PC-3 (cell line): ENCODE results near the gene GDF7. TPM values are rescaled to one million over a fixed set of nuclear protein-coding genes. Genes with fewer than 3 reads are reported as not detected.

Experiments used
- ATAC-seq: fragments of 200-7000 bp; cut with Tn5 transposase; 2 replicates; pipeline ENCODE4 v1.9.1; 2020; ENCODE audit warnings: mild to moderate bottlenecking, moderate library complexity
- BruUV-seq: library from RNA; stranded (reverse); fragments of 400-500 nt; replicated peaks from 2 replicates; lab custom pipeline; 2021; lab: Mats Ljungman, UMichigan
- CTCF ChIA-PET: fragments of 300-600 bp; sonication (Branson Sonifier 250); formaldehyde crosslinking; loops from one replicate; lab custom pipeline; 2022; ENCODE audit warnings: antibody characterized with exemption; lab: Charles Lee
- POLR2A ChIA-PET: fragments of 300-600 bp; sonication (Branson Sonifier 250); formaldehyde crosslinking; loops from one replicate; lab custom pipeline; 2022; ENCODE audit warnings: antibody characterized with exemption; ENCODE audit not compliant: unreplicated experiment; lab: Charles Lee
- DNase-seq: peaks from one replicate; pipeline ENCODE4 v3.0.0-alpha.2; 2015
- H2AFZ ChIP-seq: fragments of 300-600 bp; sonication (generic); 2 replicates; pipeline ENCODE4 v1.6.0; 2016; ENCODE audit warnings: antibody characterized with exemption, low read length
- H3F3A ChIP-seq: fragments of 300-600 bp; sonication (generic); one replicate; pipeline ENCODE4 v1.6.0; 2017; ENCODE audit warnings: antibody characterized with exemption, low read length, control low read depth, mild to moderate bottlenecking; ENCODE audit not compliant: unreplicated experiment
- H3K27ac ChIP-seq: fragments of 300-600 bp; sonication (generic); 2 replicates; pipeline ENCODE4 v1.5.1; 2016; ENCODE audit warnings: mild to moderate bottlenecking, low read length
- H3K27me3 ChIP-seq: fragments of 300-600 bp; sonication (generic); 2 replicates; pipeline ENCODE4 v1.6.1; 2016; ENCODE audit warnings: low read length, mixed read lengths
- H3K36me3 ChIP-seq: fragments of 300-600 bp; sonication (generic); 2 replicates; pipeline ENCODE4 v1.6.1; 2016; ENCODE audit warnings: low read depth, mixed run types, low read length, mixed read lengths
- H3K4me1 ChIP-seq: fragments of 300-600 bp; sonication (generic); 2 replicates; pipeline ENCODE4 v1.5.1; 2016; ENCODE audit warnings: low read length; ENCODE audit not compliant: insufficient read depth
- H3K4me2 ChIP-seq: fragments of 300-600 bp; sonication (generic); 2 replicates; pipeline ENCODE4 v1.6.0; 2016; ENCODE audit warnings: low read length
- H3K4me3 ChIP-seq: fragments of 300-600 bp; sonication (generic); 2 replicates; pipeline ENCODE4 v1.5.1; 2016; ENCODE audit warnings: mild to moderate bottlenecking, low read length, mixed read lengths
- H3K79me2 ChIP-seq: fragments of 300-600 bp; sonication (generic); 2 replicates; pipeline ENCODE4 v1.6.1; 2017; ENCODE audit warnings: low read length, mixed read lengths
- H3K9ac ChIP-seq: fragments of 300-600 bp; sonication (generic); 2 replicates; pipeline ENCODE4 v1.6.0; 2016; ENCODE audit warnings: mild to moderate bottlenecking, low read length
- H3K9me2 ChIP-seq: fragments of 300-600 bp; sonication (generic); replicated peaks from 2 replicates; pipeline ENCODE4 v1.6.1; 2016; ENCODE audit warnings: mixed run types, low read length, mixed read lengths
- H3K9me3 ChIP-seq: fragments of 300-600 bp; sonication (generic); 2 replicates; pipeline ENCODE4 v1.6.1; 2016; ENCODE audit warnings: low read length, mixed read lengths
- H4K20me1 ChIP-seq: fragments of 300-600 bp; sonication (generic); 2 replicates; pipeline ENCODE4 v1.6.1; 2016; ENCODE audit warnings: low read length, mixed read lengths
- EZH2 ChIP-seq: fragments of 300-600 bp; sonication (generic); IDR thresholded peaks from one replicate; pipeline ENCODE4 v1.6.1; 2017; ENCODE audit warnings: antibody characterized with exemption, mild to moderate bottlenecking, low read length; ENCODE audit not compliant: unreplicated experiment
- EZH2phosphoT487 ChIP-seq: fragments of 300-600 bp; sonication (generic); IDR thresholded peaks from 2 replicates; pipeline ENCODE4 v1.6.1; 2018; ENCODE audit warnings: mild to moderate bottlenecking, antibody characterized with exemption, low read length, borderline replicate concordance
- intact Hi-C: fragments of 100-400 bp; cut with micrococcal nuclease; formaldehyde crosslinking; loops from 2 replicates; pipeline ENCODE4 v1.9.0; 2023
- total RNA-seq: library from RNA; depleted of rRNA; stranded (reverse); fragments of >200 nt; gene quantifications from 2 replicates; pipeline ENCODE4 v1.2.3, GENCODE V29; 2014
- TF ChIP-seq, protein P1 (sequence below): fragments of 300-600 bp; sonication (generic); conservative IDR thresholded peaks from 2 replicates; pipeline ENCODE4 v1.5.1; 2017; ENCODE audit warnings: antibody characterized with exemption, low read depth, mild to moderate bottlenecking, low read length

The GDF7 gene
- total RNA-seq, 1 experiment from 2014 or later = 0.04 TPM

DNA sequence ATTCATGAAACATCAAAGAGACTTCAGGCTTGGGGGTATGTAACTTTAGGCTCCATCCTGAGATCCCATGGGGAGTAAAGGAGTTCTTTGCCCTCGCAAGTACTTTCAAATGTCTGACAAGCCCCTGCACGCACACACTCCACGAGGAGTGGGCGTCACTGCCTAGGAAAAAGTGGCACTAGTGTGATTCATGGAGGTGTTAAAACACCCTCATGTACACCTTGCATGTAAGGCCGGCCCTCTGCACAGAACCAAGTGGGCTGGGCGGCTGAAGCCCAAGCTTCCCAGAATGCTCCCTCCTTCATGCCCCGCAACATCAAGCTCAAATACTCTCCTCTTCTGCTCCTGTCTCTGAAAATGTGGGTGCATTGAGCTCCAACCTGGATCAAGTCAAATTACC, 23.9 kb upstream of the GDF7 start:
- Histone ChIP-seq H3F3A (no peaks in the 10 kb centered on the region), H3K9ac (no peak overlapping the region), H3K4me2 (no peak overlapping the region), H3K27me3 (no peaks in the 10 kb centered on the region), H3K4me3 (no peak overlapping the region), H3K79me2 (no peaks in the 10 kb centered on the region), H4K20me1 (no peaks in the 10 kb centered on the region), H3K36me3 (no peaks in the 10 kb centered on the region), H2AFZ (no peak overlapping the region), H3K9me2 (no peaks in the 10 kb centered on the region), H3K9me3 (no peaks in the 10 kb centered on the region), H3K4me1 (no peaks in the 10 kb centered on the region), H3K27ac (no peak overlapping the region)
- no peak for DNase-seq
- CTCF ChIA-PET = interaction anchor here (0.6 to 0.7 kb wide), 2 partner anchors 199 to 251 kb away, joined by 4 to 6 read pairs; no protein-coding TSS in a partner anchor
- TF ChIP-seq EZH2phosphoT487 (no peak), EZH2 (no peak)
- TF ChIP-seq, protein P1, sequence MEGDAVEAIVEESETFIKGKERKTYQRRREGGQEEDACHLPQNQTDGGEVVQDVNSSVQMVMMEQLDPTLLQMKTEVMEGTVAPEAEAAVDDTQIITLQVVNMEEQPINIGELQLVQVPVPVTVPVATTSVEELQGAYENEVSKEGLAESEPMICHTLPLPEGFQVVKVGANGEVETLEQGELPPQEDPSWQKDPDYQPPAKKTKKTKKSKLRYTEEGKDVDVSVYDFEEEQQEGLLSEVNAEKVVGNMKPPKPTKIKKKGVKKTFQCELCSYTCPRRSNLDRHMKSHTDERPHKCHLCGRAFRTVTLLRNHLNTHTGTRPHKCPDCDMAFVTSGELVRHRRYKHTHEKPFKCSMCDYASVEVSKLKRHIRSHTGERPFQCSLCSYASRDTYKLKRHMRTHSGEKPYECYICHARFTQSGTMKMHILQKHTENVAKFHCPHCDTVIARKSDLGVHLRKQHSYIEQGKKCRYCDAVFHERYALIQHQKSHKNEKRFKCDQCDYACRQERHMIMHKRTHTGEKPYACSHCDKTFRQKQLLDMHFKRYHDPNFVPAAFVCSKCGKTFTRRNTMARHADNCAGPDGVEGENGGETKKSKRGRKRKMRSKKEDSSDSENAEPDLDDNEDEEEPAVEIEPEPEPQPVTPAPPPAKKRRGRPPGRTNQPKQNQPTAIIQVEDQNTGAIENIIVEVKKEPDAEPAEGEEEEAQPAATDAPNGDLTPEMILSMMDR = no peak
- no peak for ATAC-seq
- POLR2A ChIA-PET = no interaction called here
- intact Hi-C loops = loop anchor here (2.0 kb wide), 1 partner anchor 200 kb away; no protein-coding TSS in a partner anchor
- no TSS peak for BruUV-seq

DNA sequence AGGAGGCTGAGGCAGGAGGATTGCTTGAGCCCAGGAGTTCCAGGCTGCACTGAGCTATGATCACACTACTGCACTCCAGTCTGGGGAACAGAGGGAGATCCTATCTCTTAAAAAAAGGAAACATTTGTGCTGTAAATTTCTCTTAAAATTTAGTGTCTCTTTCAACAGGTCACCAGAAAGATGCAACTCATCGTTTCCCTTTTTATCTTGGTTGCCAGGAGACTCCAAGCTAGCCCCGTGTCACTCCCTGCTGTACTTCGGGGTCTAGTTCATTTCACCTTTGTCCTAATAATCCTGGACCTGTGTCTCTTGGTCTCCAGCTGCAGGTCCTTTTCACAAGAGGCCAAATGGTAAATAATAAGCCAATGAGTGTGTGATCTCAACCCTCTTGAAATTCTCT, 23.1 kb upstream of the GDF7 start:
- no peak for TF ChIP-seq EZH2phosphoT487
- TF ChIP-seq, protein P1 = no peak
- no peak for TF ChIP-seq EZH2
- H2AFZ ChIP-seq = no peak overlapping the region
- no peaks in the 10 kb centered on the region for H3K4me1 ChIP-seq
- no peaks in the 10 kb centered on the region for H3K9me2 ChIP-seq
- no peak for DNase-seq
- H4K20me1 ChIP-seq = no peaks in the 10 kb centered on the region
- no peaks in the 10 kb centered on the region for H3K36me3 ChIP-seq
- H3K27ac ChIP-seq = no peak overlapping the region
- no peaks in the 10 kb centered on the region for H3F3A ChIP-seq
- H3K9me3 ChIP-seq = no peaks in the 10 kb centered on the region
- no peak for ATAC-seq
- H3K4me3 ChIP-seq = no peak overlapping the region
- no peaks in the 10 kb centered on the region for H3K79me2 ChIP-seq
- no peak overlapping the region for H3K9ac ChIP-seq
- intact Hi-C loops = loop anchor here (2.0 kb wide), 1 partner anchor 201 kb away; no protein-coding TSS in a partner anchor
- ChIA-PET POLR2A (interaction anchor here (0.6 kb wide), 1 partner anchor 197 kb away, joined by 3 read pairs; the partner anchor contains the start of gene RHOB), CTCF (interaction anchor here (0.7 kb wide), 1 partner anchor 252 kb away, joined by 4 read pairs; no protein-coding TSS in a partner anchor)
- no TSS peak for BruUV-seq
- no peaks in the 10 kb centered on the region for H3K27me3 ChIP-seq
- no peak overlapping the region for H3K4me2 ChIP-seq

DNA sequence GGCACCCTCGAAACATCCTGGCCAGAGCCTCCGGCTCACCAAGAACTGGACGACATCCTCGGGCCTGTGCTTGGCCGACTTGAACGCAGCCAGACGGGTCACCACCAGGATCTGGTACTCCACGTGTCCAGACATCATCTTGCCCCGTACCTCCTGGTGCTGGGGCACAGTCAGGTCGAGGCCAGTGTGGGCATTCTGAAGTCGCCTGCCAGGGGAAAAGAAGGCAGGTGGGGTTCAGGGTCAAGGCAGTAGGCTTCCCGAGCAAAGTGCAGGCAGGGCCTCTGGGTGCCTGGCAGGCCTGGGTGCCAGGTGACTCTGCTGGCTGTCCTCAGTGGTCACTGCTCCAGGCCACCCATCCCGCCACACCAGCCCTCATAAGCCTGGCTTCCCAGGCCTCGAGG, 21.6 kb upstream of the GDF7 start:
- Histone ChIP-seq H3K27me3 (no peaks in the 10 kb centered on the region), H3K27ac (no peak overlapping the region), H3K79me2 (no peaks in the 10 kb centered on the region), H3K9me2 (no peaks in the 10 kb centered on the region), H2AFZ (no peak overlapping the region), H3K9me3 (no peaks in the 10 kb centered on the region), H3K4me1 (peaks cover 7% of the 10 kb centered on the region), H3K4me3 (no peak overlapping the region), H3F3A (no peaks in the 10 kb centered on the region), H4K20me1 (no peaks in the 10 kb centered on the region), H3K4me2 (no peak overlapping the region), H3K36me3 (no peaks in the 10 kb centered on the region), H3K9ac (no peak overlapping the region)
- ATAC-seq = no peak
- DNase-seq = no peak
- ChIA-PET CTCF (no interaction called here), POLR2A (no interaction called here)
- no TSS peak for BruUV-seq
- TF ChIP-seq EZH2 (no peak), EZH2phosphoT487 (no peak)
- TF ChIP-seq, protein P1 = no peak
- intact Hi-C loops = no loop called here
